ENCODE results near the gene KCNAB2. TPM values are rescaled to one million over a fixed set of nuclear protein-coding genes. Genes with fewer than 3 reads are reported as not detected.

KCNAB2 gene
- total and polyA plus RNA-seq, 2 experiments from 2014 or later, result 3.1 to 3.5 TPM

- H3K9me2 ChIP-seq (replicated peaks; ENCODE audit: insufficient read depth), result no peaks in the 10 kb centered on the region
- DNase-seq (ENCODE audit: low spot score), result no peak
- no peak overlapping the region for H3K27ac ChIP-seq
- H3K9me3 ChIP-seq (ENCODE audit: low read depth), result no peaks in the 10 kb centered on the region
- no peak overlapping the region for H2AFZ ChIP-seq
- H3K4me1 ChIP-seq (ENCODE audit: insufficient read depth), result no peaks in the 10 kb centered on the region
- H3K36me3 ChIP-seq (replicated peaks; ENCODE audit: insufficient read depth, low read depth), result no peaks in the 10 kb centered on the region
- no peaks in the 10 kb centered on the region for H3K79me2 ChIP-seq
- no peak overlapping the region for H3K4me3 ChIP-seq
- no peak overlapping the region for H3K4me2 ChIP-seq
- no peak for TF ChIP-seq EZH2 (IDR thresholded peaks at IDR 0.05; ENCODE audit: borderline replicate concordance)
- TF ChIP-seq, protein P1, sequence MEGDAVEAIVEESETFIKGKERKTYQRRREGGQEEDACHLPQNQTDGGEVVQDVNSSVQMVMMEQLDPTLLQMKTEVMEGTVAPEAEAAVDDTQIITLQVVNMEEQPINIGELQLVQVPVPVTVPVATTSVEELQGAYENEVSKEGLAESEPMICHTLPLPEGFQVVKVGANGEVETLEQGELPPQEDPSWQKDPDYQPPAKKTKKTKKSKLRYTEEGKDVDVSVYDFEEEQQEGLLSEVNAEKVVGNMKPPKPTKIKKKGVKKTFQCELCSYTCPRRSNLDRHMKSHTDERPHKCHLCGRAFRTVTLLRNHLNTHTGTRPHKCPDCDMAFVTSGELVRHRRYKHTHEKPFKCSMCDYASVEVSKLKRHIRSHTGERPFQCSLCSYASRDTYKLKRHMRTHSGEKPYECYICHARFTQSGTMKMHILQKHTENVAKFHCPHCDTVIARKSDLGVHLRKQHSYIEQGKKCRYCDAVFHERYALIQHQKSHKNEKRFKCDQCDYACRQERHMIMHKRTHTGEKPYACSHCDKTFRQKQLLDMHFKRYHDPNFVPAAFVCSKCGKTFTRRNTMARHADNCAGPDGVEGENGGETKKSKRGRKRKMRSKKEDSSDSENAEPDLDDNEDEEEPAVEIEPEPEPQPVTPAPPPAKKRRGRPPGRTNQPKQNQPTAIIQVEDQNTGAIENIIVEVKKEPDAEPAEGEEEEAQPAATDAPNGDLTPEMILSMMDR (IDR thresholded peaks at IDR 0.05; ENCODE audit: poor library complexity), result no peak
- TF ChIP-seq EZH2phosphoT487 (IDR thresholded peaks at IDR 0.05; ENCODE audit: low read depth, severe bottlenecking, unreplicated experiment), result no peak
- no peaks in the 10 kb centered on the region for H4K20me1 ChIP-seq (ENCODE audit: insufficient read depth, poor library complexity, severe bottlenecking)
- 97% methylated on average over 6 of the region's 6 CpGs for WGBS (ENCODE audit: low lambda C conversion rate, missing lambda C conversion rate)
- H3K27me3 ChIP-seq, result no peaks in the 10 kb centered on the region
Observed at GRCh38 chr1:6087958-6088357, 42.3 kb downstream of the KCNAB2 start.

GRCh38 chr1:6088956-6089355 is 43.3 kb downstream of the KCNAB2 start:
- Histone ChIP-seq H3K4me3 (no peak overlapping the region), H3K79me2 (no peaks in the 10 kb centered on the region), H3K27me3 (no peaks in the 10 kb centered on the region), H3K4me1 (ENCODE audit: insufficient read depth) (no peaks in the 10 kb centered on the region), H3K9me3 (ENCODE audit: low read depth) (no peaks in the 10 kb centered on the region), H2AFZ (no peak overlapping the region), H3K9me2 (replicated peaks; ENCODE audit: insufficient read depth) (no peaks in the 10 kb centered on the region), H3K4me2 (no peak overlapping the region), H4K20me1 (ENCODE audit: insufficient read depth, poor library complexity, severe bottlenecking) (no peaks in the 10 kb centered on the region), H3K27ac (no peak overlapping the region), H3K36me3 (replicated peaks; ENCODE audit: insufficient read depth, low read depth) (no peaks in the 10 kb centered on the region)
- TF ChIP-seq EZH2 (IDR thresholded peaks at IDR 0.05; ENCODE audit: borderline replicate concordance), result no peak
- TF ChIP-seq, protein P1 (IDR thresholded peaks at IDR 0.05; ENCODE audit: poor library complexity), result no peak
- TF ChIP-seq EZH2phosphoT487 (IDR thresholded peaks at IDR 0.05; ENCODE audit: low read depth, severe bottlenecking, unreplicated experiment), result no peak
- 89% methylated on average over 17 of the region's 19 CpGs for WGBS (ENCODE audit: low lambda C conversion rate, missing lambda C conversion rate)
- DNase-seq (ENCODE audit: low spot score), result no peak

DNA sequence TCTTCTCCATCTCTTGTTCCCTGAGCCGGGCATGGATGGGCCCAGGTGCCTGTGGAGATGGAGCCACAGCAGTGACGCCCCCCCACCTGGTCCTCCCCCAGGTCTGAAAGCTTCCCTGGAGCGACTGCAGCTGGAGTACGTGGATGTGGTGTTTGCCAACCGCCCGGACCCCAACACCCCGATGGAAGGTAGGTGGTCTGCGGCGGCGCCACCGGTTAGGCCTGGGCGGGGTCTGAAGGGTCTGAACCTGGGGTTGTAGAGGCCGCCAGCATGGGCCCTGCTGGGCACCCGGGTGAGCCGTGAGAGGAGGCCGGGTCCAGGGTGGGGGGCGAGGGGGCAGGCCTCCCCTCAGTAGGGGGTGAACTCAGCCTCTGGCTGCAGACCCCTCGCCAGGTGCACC is 44.6 kb downstream of the KCNAB2 start:
- TF ChIP-seq EZH2phosphoT487 (IDR thresholded peaks at IDR 0.05; ENCODE audit: low read depth, severe bottlenecking, unreplicated experiment) (no peak), EZH2 (IDR thresholded peaks at IDR 0.05; ENCODE audit: borderline replicate concordance) (no peak)
- TF ChIP-seq, protein P1 (IDR thresholded peaks at IDR 0.05; ENCODE audit: poor library complexity), result no peak
- Histone ChIP-seq H3K4me1 (ENCODE audit: insufficient read depth) (no peaks in the 10 kb centered on the region), H2AFZ (no peak overlapping the region), H3K27ac (no peak overlapping the region), H3K4me3 (no peak overlapping the region), H3K9me3 (ENCODE audit: low read depth) (no peaks in the 10 kb centered on the region), H3K4me2 (no peak overlapping the region), H3K79me2 (no peaks in the 10 kb centered on the region), H3K9me2 (replicated peaks; ENCODE audit: insufficient read depth) (no peaks in the 10 kb centered on the region), H3K36me3 (replicated peaks; ENCODE audit: insufficient read depth, low read depth) (no peaks in the 10 kb centered on the region), H4K20me1 (ENCODE audit: insufficient read depth, poor library complexity, severe bottlenecking) (no peaks in the 10 kb centered on the region), H3K27me3 (no peaks in the 10 kb centered on the region)
- 90% methylated on average over 16 of the region's 18 CpGs for WGBS (ENCODE audit: low lambda C conversion rate, missing lambda C conversion rate)
- DNase-seq (ENCODE audit: low spot score), result no peak

Measured in hepatocyte (in vitro differentiated cells).